Measurements from ENCODE around the gene PNKD. TPM values are rescaled to one million over a fixed set of nuclear protein-coding genes. Genes with fewer than 3 reads are reported as not detected.

PNKD gene
- total and polyA plus RNA-seq, 2 of the 8 experiments (the other 6 are each of a cell fraction or from before 2014, with no cell fraction given) = 43.9 to 65.4 TPM

- no peak overlapping the region for H3K4ac ChIP-seq (replicated peaks; ENCODE audit: insufficient read length, low read depth, low read length)
- no peak overlapping the region for H2BK15ac ChIP-seq (ENCODE audit: low read length)
- no peak overlapping the region for H3K9ac ChIP-seq (replicated peaks in 1 of 4; ENCODE audit: extremely low read depth in 1 of 4, low read depth in 3 of 4, low read length in 3 of 4)
- no peaks in the 10 kb centered on the region for H4K20me1 ChIP-seq (replicated peaks in 1 of 2; ENCODE audit: control insufficient read depth in 1 of 2, insufficient read depth in 2 of 2, low read length in 2 of 2)
- no peak for FAIRE-seq
- ChIA-PET POLR2A (ENCODE audit: partially characterized antibody) (no interaction called here), CTCF (ENCODE audit: partially characterized antibody) (interaction anchor here (1.4 kb wide), 1 partner anchor 30 kb away, joined by 4 read pairs; no protein-coding TSS in a partner anchor)
- H4K5ac ChIP-seq (ENCODE audit: insufficient read length, low read depth, low read length) = no peak overlapping the region
- H3K36me3 ChIP-seq (ENCODE audit: control insufficient read depth in 2 of 4, insufficient read depth in 4 of 4, low read length in 3 of 4) = no peaks in the 10 kb centered on the region
- no peaks in the 10 kb centered on the region for H3K27me3 ChIP-seq (replicated peaks in 1 of 4; ENCODE audit: control insufficient read depth in 3 of 4, extremely low read depth in 1 of 4, insufficient read depth in 3 of 4, low read length in 3 of 4)
- no peaks in the 10 kb centered on the region for H3K4me1 ChIP-seq (replicated peaks in 1 of 4; ENCODE audit: control insufficient read depth in 3 of 4, insufficient read depth in 4 of 4, low read length in 3 of 4)
- WGBS, 2 experiments (ENCODE audit: extremely low coverage in 1 of 2, insufficient coverage in 1 of 2, insufficient read length in 1 of 2, insufficient replicate concordance in 2 of 2, low coverage in 1 of 2, low lambda C conversion rate in 2 of 2, missing lambda C conversion rate in 1 of 2) = 95% methylated on average over 1 of the region's 1 CpG; no CpG with 5 or more reads in 1 of the 2 experiments
- no peak overlapping the region for H3K56ac ChIP-seq (replicated peaks; ENCODE audit: insufficient read length, low read depth, low read length)
- no peak overlapping the region for H3K4me3 ChIP-seq (ENCODE audit: extremely low read depth in 1 of 4, insufficient read depth in 2 of 4, low read depth in 3 of 4, low read length in 4 of 4)
- no peak overlapping the region for H2BK20ac ChIP-seq (ENCODE audit: low read length)
- no peak overlapping the region for H2BK120ac ChIP-seq (replicated peaks; ENCODE audit: low read depth, low read length)
- no peak overlapping the region for H4K8ac ChIP-seq (ENCODE audit: extremely low read depth, insufficient read depth, low read length)
- H2AK5ac ChIP-seq (ENCODE audit: low read depth, low read length) = no peak overlapping the region
- H2AFZ ChIP-seq (ENCODE audit: low read length) = no peak overlapping the region
- no peak overlapping the region for H3K18ac ChIP-seq (ENCODE audit: extremely low read depth, low read length)
- no peak for DNase-seq (ENCODE audit: low read depth in 1 of 2, low spot score in 2 of 2)
- no peak overlapping the region for H3K27ac ChIP-seq (ENCODE audit: low read depth, low read length)
- H2BK12ac ChIP-seq (ENCODE audit: low read depth, low read length) = no peak overlapping the region
- no peak overlapping the region for H2BK5ac ChIP-seq (ENCODE audit: low read depth, low read length)
- no peak overlapping the region for H3K14ac ChIP-seq (ENCODE audit: insufficient read length)
- H3K79me1 ChIP-seq (ENCODE audit: low read depth, low read length) = no peaks in the 10 kb centered on the region
- no peak overlapping the region for H4K91ac ChIP-seq (replicated peaks; ENCODE audit: insufficient read length, low read length)
- H3K79me2 ChIP-seq (ENCODE audit: control insufficient read depth in 1 of 2, insufficient read depth in 2 of 2, low read length in 2 of 2) = no peaks in the 10 kb centered on the region
- H3K9me3 ChIP-seq (ENCODE audit: insufficient read depth in 2 of 2, low read depth in 1 of 2, low read length in 1 of 2) = no peaks in the 10 kb centered on the region
- H3K23me2 ChIP-seq (ENCODE audit: low read depth, low read length) = no peaks in the 10 kb centered on the region
- no peak overlapping the region for H3K4me2 ChIP-seq (ENCODE audit: insufficient read depth in 1 of 2, low read depth in 2 of 2, low read length in 2 of 2)
- no peak overlapping the region for H3K23ac ChIP-seq (ENCODE audit: insufficient read length)
- TF ChIP-seq, protein P1, sequence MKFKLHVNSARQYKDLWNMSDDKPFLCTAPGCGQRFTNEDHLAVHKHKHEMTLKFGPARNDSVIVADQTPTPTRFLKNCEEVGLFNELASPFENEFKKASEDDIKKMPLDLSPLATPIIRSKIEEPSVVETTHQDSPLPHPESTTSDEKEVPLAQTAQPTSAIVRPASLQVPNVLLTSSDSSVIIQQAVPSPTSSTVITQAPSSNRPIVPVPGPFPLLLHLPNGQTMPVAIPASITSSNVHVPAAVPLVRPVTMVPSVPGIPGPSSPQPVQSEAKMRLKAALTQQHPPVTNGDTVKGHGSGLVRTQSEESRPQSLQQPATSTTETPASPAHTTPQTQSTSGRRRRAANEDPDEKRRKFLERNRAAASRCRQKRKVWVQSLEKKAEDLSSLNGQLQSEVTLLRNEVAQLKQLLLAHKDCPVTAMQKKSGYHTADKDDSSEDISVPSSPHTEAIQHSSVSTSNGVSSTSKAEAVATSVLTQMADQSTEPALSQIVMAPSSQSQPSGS (IDR thresholded peaks at IDR 0.05; ENCODE audit: low read length) = no peak
- TF ChIP-seq POU5F1 (IDR thresholded peaks at IDR 0.05; ENCODE audit: low read depth, low read length) (no peak), BACH1 (IDR thresholded peaks at IDR 0.05; ENCODE audit: low read length) (no peak), SUZ12 (IDR thresholded peaks at IDR 0.05; ENCODE audit: low read length) (no peak), BCL11A (IDR thresholded peaks at IDR 0.05; ENCODE audit: low read depth in 2 of 2, low read length in 2 of 2) (no peak), EGR1 (IDR thresholded peaks at IDR 0.05; ENCODE audit: borderline replicate concordance, low read depth, low read length) (no peak), RAD21 (IDR thresholded peaks at IDR 0.05 in 1 of 2, conservative IDR thresholded peaks at IDR 0.05 in 1 of 2; ENCODE audit: low read depth in 2 of 2, low read length in 2 of 2) (no peak), TAF7 (optimal IDR thresholded peaks at IDR 0.05; ENCODE audit: borderline replicate concordance, low read depth, low read length) (no peak), CREB1 (IDR thresholded peaks at IDR 0.05) (no peak), HDAC2 (IDR thresholded peaks at IDR 0.05; ENCODE audit: borderline replicate concordance in 1 of 2, low read depth in 2 of 2, low read length in 2 of 2) (no peak), TAF1 (IDR thresholded peaks at IDR 0.05; ENCODE audit: low read depth, low read length) (no peak)
- TF ChIP-seq, protein P2, sequence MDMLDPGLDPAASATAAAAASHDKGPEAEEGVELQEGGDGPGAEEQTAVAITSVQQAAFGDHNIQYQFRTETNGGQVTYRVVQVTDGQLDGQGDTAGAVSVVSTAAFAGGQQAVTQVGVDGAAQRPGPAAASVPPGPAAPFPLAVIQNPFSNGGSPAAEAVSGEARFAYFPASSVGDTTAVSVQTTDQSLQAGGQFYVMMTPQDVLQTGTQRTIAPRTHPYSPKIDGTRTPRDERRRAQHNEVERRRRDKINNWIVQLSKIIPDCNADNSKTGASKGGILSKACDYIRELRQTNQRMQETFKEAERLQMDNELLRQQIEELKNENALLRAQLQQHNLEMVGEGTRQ (IDR thresholded peaks at IDR 0.05; ENCODE audit: low read length) = no peak
Observed at GRCh38 chr2:218313356-218313755, 43.0 kb downstream of the PNKD start.
